ENCODE results near the gene TET1. TPM values are rescaled to one million over a fixed set of nuclear protein-coding genes. Genes with fewer than 3 reads are reported as not detected.

Gene TET1
- total and polyA plus RNA-seq, 2 of the 13 experiments (the other 11 are each of a cell fraction or from before 2014, with no cell fraction given): 6.9 to 7.3 TPM

DNA sequence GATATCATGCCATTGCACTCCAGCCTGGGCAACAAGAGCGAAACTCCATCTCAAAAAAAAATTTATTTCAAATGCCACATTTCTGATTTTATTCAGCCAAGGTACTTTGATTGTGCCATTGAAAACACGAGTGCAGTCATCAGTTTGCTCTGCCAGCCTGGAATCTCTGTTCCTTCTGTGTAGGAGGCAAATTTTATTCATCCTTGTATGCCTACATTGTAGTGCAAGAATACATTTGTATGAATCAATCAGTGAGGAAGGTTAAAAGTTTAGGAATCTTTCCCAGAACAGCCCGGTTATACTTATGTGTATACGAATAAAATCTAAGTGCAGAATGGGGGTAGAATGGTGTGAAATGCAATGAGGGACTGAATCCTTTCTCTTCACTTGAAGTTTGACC, 886 bp upstream of the TET1 start:
- Histone ChIP-seq H3K4me1 (ENCODE audit: insufficient read depth, low read length) (peaks cover 51% of the 10 kb centered on the region), H3K27me3 (ENCODE audit: control insufficient read depth in 1 of 2, insufficient read depth in 2 of 2, low read length in 2 of 2) (no peaks in the 10 kb centered on the region), H3K9ac (ENCODE audit: insufficient read depth, low read depth, low read length) (no peak overlapping the region), H3K9me3 (ENCODE audit: low read length) (no peaks in the 10 kb centered on the region), H3K36me3 (replicated peaks in 1 of 2; ENCODE audit: control insufficient read depth in 1 of 2, insufficient read depth in 2 of 2, low read length in 2 of 2) (no peaks in the 10 kb centered on the region; a peak in 1 of 5 replicates), H3K4me3 (replicated peaks in 1 of 3; ENCODE audit: insufficient read depth in 1 of 3, low read depth in 2 of 3, low read length in 3 of 3) (no peak overlapping the region), H2AFZ (ENCODE audit: low read length) (peak overlapping the region; percentile 76), H3K79me2 (ENCODE audit: insufficient read depth, low read length) (peaks cover 32% of the 10 kb centered on the region), H4K20me1 (ENCODE audit: insufficient read depth, low read length) (peaks cover 2% of the 10 kb centered on the region), H3K27ac (ENCODE audit: extremely low read length, insufficient read depth, low read length) (no peak overlapping the region), H3K4me2 (ENCODE audit: low read depth, low read length) (peak overlapping the region; percentile 91)
- FAIRE-seq (no peak), ATAC-seq (no peak), DNase-seq (ENCODE audit: low spot score) (no peak)
- in situ Hi-C loops (cut with HindIII; ENCODE audit: extremely low pct_ligation_motif_present, low pct_unique_long_range_greater_than_20kb): no loop called here
- intact Hi-C loops (cut with micrococcal nuclease; ENCODE audit: unreplicated experiment): no loop called here
- ChIA-PET CTCF (ENCODE audit: low intra/inter-chr PET ratio, low total read pairs) (no interaction called here), POLR2A (interaction anchor here (1.6 to 3.7 kb wide), 2 partner anchors 9 to 41 kb away, joined by 5 to 93 read pairs; no protein-coding TSS in a partner anchor)
- TF ChIP-seq, protein P1, sequence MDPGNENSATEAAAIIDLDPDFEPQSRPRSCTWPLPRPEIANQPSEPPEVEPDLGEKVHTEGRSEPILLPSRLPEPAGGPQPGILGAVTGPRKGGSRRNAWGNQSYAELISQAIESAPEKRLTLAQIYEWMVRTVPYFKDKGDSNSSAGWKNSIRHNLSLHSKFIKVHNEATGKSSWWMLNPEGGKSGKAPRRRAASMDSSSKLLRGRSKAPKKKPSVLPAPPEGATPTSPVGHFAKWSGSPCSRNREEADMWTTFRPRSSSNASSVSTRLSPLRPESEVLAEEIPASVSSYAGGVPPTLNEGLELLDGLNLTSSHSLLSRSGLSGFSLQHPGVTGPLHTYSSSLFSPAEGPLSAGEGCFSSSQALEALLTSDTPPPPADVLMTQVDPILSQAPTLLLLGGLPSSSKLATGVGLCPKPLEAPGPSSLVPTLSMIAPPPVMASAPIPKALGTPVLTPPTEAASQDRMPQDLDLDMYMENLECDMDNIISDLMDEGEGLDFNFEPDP (CRISPR knock-in tag; conservative IDR thresholded peaks at IDR 0.05): no peak
- TF ChIP-seq PBX2 (CRISPR knock-in tag; IDR thresholded peaks at IDR 0.05): no peak
- no TSS peak for BruUV-seq (replicated peaks)
- 56% methylated on average over 4 of the region's 4 CpGs for WGBS (ENCODE audit: low lambda C conversion rate)

DNA sequence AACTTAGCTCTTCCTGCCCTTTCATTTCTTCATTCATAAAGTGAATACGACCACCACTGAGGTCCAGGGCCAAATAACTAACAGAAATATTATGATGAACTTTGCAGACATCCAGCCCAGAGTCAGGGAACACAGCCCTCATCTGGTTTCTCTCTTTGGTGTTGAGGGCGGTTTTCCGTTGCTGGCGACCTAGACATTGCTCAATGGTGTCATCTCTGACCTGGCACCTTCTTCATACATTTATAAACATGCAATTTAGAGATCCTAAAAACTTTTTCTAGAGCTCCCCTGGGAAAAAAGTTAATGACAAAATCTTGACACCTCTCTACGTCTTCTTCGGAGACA, 324 bp upstream of the TET1 start:
- Histone ChIP-seq H3K9ac (ENCODE audit: insufficient read depth, low read depth, low read length) (peak overlapping the region; percentile 82; the same call in 1 of the 2 replicates), H3K36me3 (replicated peaks in 1 of 2; ENCODE audit: control insufficient read depth in 1 of 2, insufficient read depth in 2 of 2, low read length in 2 of 2) (no peaks in the 10 kb centered on the region; a peak in 1 of 5 replicates), H4K20me1 (ENCODE audit: insufficient read depth, low read length) (peaks cover 2% of the 10 kb centered on the region), H3K4me1 (ENCODE audit: insufficient read depth, low read length) (peaks cover 56% of the 10 kb centered on the region), H3K9me3 (ENCODE audit: low read length) (no peaks in the 10 kb centered on the region), H3K79me2 (ENCODE audit: insufficient read depth, low read length) (peaks cover 37% of the 10 kb centered on the region), H3K27ac (ENCODE audit: extremely low read length, insufficient read depth, low read length) (no peak overlapping the region), H3K27me3 (ENCODE audit: control insufficient read depth in 1 of 2, insufficient read depth in 2 of 2, low read length in 2 of 2) (no peaks in the 10 kb centered on the region), H3K4me2 (ENCODE audit: low read depth, low read length) (peak overlapping the region; percentile 91), H3K4me3 (replicated peaks in 1 of 3; ENCODE audit: insufficient read depth in 1 of 3, low read depth in 2 of 3, low read length in 3 of 3) (peak overlapping the region; percentile 91 to 99 (median 95)), H2AFZ (ENCODE audit: low read length) (peak overlapping the region; percentile 76)
- ChIA-PET CTCF (ENCODE audit: low intra/inter-chr PET ratio, low total read pairs) (no interaction called here), POLR2A (interaction anchor here (0.7 to 3.7 kb wide), 5 partner anchors 9 to 50 kb away, joined by 3 to 93 read pairs (median 3); no protein-coding TSS in a partner anchor)
- in situ Hi-C loops (cut with HindIII; ENCODE audit: extremely low pct_ligation_motif_present, low pct_unique_long_range_greater_than_20kb) (loop anchor here (5.0 kb wide), 1 partner anchor 42 kb away; no protein-coding TSS in a partner anchor), intact Hi-C loops (cut with micrococcal nuclease; ENCODE audit: unreplicated experiment) (loop anchor here (1.0 to 5.0 kb wide), 3 partner anchors 33 to 88 kb away; partner anchors contain the start of genes DNA2 and SLC25A16)
- WGBS (ENCODE audit: low lambda C conversion rate): 3% methylated on average over 6 of the region's 6 CpGs
- no TSS peak for BruUV-seq (replicated peaks)
- DNase-seq (ENCODE audit: low spot score): no peak
- FAIRE-seq: no peak
- peak; percentile 18; the same call in 2 of the 3 replicates for ATAC-seq
- TF ChIP-seq, protein P2, sequence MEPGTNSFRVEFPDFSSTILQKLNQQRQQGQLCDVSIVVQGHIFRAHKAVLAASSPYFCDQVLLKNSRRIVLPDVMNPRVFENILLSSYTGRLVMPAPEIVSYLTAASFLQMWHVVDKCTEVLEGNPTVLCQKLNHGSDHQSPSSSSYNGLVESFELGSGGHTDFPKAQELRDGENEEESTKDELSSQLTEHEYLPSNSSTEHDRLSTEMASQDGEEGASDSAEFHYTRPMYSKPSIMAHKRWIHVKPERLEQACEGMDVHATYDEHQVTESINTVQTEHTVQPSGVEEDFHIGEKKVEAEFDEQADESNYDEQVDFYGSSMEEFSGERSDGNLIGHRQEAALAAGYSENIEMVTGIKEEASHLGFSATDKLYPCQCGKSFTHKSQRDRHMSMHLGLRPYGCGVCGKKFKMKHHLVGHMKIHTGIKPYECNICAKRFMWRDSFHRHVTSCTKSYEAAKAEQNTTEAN (CRISPR knock-in tag; conservative IDR thresholded peaks at IDR 0.05): no peak
- TF ChIP-seq ELF4 (CRISPR knock-in tag; IDR thresholded peaks at IDR 0.05; ENCODE audit: borderline replicate concordance) (0 out of 2 replicates have a peak, but pooled peaks have one; percentile 10), CEBPG (CRISPR knock-in tag; IDR thresholded peaks at IDR 0.05) (peak; percentile 41), CHD4 (IDR thresholded peaks at IDR 0.05; ENCODE audit: borderline replicate concordance, low read length) (peak; percentile 53; the same call in 1 of the 2 replicates), CREM (IDR thresholded peaks at IDR 0.05) (no peak), CREM (CRISPR knock-in tag; IDR thresholded peaks at IDR 0.05) (no peak), CEBPB (IDR thresholded peaks at IDR 0.05; ENCODE audit: borderline replicate concordance, low read depth, low read length) (peak; percentile 69; the same call in 1 of the 2 replicates), NBN (conservative IDR thresholded peaks at IDR 0.05) (no peak), BCL3 (CRISPR knock-in tag; IDR thresholded peaks at IDR 0.05) (no peak), TBX3 (IDR thresholded peaks at IDR 0.05; ENCODE audit: borderline replicate concordance) (peak; percentile 20; the same call in 1 of the 2 replicates), NR2F6 (IDR thresholded peaks at IDR 0.05) (peak; percentile 36; the same call in 1 of the 2 replicates), NR2F6 (CRISPR knock-in tag; IDR thresholded peaks at IDR 0.05) (no peak)

Data from HepG2 (cell line).